ENCODE data around the gene TXN.

The TXN gene
- total RNA-seq = 10.4 to 316 (median 49.8) reads per million in 3 experiments

DNA sequence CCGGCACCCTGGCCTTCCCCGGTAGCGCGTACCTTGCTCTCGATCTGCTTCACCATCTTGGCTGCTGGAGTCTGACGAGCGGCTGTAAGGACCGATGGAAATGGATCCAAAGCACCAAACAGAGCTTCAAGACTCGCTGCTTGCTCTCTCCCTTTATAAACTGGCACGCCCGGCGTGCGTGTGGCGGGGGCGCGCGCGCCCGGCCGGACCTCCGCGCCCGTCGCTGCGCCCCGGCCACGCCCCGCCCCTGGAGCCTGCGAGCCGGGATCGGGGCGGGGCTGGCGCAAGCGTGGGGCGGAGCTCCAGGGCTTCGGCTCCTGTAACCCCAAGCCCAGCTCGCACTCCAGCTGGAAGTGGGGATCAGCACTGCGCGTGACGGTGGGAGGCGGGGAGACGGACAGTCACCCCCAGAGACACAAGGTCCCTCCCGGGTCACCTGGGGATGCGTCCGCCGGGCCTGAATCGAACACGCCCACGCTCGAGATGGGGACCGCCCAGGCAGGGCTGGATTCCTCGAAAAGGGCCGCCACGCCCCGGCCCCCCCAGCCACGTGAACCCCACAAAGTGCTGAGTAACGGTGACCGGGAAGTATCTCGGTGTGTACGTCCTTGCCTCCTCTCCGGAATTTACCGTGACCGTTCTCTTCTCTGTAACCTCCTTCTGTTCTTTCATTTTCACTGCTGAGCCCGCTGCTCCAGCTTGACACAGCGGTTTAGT lies at the start of gene TXN:
Gene TXN, minus strand, starts transcription at position 128 of the 717 bp plus-strand sequence. Its CDS starts 72 bp downstream, at position 56.
- DNase-seq = peak; percentile 73

DNA sequence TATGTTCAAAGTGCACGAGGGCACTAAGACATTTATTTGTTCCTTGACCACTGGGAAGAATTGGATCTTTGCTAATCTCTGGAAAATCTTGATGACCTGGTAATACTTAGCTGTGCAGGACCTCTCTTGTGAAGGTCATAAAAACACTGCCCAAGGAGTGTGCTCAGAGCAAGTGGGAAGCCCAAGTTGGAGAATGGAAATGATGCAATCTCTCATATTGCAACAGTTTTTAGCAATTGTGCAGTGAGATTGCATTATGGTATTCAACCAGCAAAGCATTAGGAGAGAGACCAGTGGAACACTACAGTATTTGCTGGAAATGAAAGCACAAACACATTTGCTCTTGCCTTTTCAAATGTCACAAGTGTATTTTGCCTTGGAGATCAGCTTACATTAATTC lies 46.8 kb upstream of the TXN start:
- DNase-seq = no peak

DNA sequence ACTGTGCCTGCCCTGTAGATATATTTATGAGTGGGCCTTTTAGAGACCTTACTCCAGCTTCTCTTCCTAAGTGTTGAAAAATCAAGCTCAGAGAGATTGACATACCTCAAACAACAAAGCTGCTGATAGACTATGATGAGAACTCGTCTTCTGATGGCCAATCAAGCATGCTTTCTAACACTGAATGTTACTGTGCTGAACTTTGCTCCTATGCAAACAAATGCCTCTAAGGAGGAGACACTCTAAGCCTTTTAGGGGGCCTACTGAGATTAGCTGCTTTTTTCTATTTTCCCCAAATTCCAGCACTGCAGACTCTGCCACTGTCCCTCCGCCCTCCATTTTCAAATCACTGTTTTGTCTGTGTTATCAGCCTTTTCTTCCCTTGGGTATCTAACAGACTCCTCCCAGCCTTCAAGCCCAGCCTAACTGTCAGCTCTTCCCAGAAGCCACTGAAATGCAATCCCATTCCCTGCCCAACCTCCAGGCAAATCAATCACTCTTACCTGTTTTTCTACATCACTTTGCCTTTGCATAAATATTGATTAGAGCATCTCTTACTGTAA lies 41.8 kb upstream of the TXN start:
- no peak for DNase-seq

DNA sequence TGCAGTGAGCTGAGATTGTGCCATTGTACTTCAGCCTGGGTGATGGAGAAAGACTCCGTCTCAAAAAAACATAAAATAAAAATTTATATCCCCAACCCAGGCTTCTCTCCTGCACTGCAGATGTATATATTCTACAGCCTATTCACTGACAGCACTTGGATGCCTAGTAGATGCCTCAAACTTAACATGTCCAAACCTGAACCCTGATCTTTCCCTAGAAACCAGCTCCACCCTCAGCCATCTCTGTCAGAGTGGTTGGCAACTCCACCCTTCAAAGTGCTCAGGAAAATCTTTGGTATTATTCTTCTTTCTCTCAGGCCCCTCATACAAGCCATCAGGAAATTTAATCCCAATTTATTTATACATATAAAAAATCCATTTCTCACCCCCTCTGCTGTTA lies 36.9 kb upstream of the TXN start:
- no peak for DNase-seq

DNA sequence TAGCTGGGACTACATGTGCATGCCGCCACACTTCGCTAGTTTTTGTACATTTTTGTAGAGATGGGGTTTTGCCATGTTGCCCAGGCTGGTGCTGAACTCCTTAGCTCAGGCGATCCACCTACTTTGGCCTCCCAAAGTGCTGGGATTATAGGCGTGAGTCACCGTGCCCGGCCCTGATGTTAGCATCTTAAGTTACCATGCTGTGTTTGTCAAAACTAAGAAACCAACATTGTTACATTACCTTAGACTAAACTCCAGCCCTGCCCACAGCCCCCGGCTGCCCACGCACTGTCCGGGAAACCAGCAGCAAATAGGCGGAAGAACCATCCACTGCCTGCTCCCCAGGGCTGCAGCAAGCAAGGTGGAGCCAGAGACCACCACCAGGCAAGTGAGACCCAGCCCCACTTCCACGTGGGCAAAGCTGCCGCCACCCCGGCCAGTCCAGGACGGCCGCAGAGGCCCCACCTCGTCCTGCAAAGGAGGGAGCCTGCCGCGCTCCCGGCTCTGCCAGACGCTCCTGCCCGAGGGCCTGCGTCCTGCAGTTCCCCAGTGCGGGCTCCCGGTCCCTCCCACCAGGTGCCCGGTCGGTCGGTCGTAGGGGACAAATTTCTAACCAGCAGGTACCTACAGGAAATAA lies 35.7 kb upstream of the TXN start:
- no peak for DNase-seq

DNA sequence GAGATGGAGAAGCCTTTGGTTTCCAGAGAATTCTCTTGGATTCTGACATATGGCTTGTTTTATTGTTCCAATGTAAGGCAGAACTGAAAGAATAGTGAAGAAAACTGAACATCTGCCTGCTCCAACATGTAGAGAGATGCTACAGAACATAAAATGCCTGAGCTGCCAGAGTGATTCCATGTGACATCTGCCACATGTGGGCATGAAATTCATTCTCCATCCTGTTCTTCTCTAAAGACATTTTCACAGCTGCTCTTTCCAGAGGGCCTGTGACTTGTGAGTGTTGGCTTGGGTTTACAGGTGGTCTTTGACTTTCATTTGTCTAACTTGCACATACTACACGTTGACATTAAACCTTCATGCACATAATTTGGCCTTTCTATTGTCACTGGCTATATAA lies 33.7 kb upstream of the TXN start:
- no peak for DNase-seq

DNA sequence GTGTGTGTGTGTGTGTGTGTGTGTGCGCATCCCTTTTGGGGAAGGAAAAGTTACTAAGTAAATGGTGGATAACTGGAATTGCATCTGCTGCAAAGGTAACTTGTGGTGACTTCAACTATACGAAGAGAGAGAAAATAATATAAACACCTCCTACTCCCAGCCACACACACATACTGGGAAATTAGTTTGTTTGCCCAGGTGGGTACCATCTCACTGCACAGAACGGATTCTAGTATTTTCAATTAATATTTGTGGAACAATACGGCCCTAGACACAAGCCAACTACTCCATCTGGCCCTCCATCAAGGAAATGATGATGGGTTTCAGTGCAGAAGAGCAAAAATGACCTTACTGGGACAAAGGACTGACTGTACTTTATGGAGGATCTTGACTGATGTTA lies 32.2 kb upstream of the TXN start:
- no peak for DNase-seq

DNA sequence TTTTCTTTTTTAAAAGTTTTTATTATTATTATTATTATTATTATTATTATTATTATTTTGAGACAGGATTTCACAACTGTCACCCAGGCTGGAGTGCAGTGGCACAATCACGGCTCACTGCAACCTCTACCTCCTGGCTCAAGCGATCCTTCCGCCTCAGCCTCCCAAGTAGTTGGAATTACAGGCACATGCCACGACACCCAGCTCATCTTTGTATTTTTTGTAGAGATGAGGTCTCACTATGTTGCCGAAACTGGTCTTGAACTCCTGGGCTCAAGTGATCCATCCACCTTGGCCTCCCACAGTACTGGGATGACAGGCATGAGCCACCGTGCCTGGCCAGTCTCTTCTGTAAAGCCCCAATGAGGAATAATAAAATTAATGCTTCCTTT lies 31.0 kb upstream of the TXN start:
- DNase-seq = no peak

DNA sequence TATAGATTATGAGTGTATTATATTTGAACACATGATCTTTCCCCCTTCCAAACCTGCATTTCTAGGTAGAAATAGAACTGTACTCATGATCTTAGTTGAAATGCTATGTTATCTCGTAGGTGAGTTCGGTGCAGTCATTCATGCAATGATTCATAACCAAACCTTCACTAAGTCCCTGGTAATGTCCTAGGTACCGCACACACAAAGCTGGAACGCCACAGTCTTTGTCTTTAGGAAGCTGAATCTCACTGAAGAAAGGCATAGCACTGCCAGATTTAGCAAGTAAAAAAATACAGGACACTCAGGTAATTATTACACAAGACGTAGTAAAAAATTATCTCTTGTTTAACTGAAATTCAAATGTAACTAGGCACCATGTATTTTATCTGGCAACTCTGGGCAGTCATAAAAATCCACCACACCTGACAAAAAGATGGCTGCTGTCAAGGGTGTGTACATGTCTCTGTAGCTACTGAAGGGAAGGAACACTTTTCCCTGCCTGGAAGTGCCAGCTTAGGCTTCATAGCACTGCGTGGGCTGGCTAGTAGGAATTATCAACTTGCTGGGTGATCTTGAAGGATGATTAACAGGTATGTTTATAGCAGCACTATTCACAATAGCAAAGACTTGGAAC lies 28.0 kb upstream of the TXN start:
- no peak for DNase-seq

DNA sequence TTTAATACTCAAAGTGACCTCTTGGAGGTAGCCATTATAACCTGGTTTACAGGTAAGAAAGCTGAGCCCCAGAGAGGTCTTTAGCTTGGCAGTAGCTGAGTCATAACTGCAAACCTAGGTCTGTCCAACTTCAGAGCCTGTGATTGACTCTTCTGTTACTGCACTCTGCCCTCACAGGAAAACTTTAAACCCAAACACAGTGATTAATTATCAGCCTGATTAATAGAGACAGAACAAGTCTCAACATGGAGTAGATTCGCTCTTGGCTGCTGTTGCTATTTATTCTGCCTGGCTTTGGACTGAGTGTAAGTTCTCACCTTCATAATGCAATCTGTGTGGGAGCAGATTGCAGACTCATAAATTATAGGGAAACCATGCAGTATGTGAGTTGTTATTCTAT lies 27.4 kb upstream of the TXN start:
- no peak for DNase-seq

DNA sequence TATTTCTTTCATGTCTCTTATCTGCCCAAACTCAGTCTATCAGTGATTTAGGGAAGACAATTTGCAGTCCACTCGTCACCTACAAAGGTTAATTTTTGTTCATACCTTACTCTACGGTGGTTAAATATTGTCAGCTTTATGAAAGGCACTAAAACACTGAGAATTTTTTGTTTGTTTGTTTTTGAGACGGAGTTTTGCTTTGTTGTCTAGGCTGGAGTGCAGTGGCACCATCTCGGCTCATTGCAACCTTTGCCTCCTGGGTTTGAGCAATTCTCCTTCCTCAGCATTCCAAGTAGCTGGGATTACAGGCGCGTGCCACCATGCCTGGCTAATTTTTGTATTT lies 26.4 kb upstream of the TXN start:
- no peak for DNase-seq

DNA sequence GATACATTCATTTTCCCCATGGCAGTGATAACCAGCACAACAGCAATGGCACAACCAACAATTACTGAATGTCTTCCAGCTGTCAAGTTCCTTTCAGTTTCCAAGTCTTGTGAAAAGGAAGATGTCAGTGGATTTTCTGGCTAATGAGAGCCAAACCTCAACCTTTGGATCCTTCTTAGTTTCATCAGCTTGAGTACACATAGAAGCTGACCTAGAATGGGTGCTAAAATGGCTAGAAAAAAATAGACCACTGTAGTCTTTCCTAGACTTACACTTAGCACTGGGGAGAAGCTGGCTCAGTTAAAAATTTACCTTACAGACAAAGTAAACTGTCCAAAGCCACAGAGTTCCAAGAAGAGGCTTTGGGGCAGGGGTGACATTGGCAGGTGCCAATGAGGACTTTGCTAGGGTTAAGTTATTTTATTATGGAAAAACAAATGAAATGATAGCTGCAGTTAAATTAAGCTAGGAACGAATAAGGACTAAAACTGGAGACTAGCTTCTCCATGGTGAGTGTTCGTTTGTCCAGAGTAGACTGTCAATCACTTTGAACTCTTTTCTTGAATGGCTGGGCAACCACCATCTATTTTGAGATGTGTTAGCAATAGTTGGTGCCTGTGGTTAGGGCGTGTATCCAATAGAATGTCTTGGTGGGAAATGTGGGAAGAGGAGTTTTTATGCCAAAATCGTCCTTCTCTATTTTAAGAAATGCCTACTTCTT lies 25.9 kb upstream of the TXN start:
- no peak for DNase-seq

DNA sequence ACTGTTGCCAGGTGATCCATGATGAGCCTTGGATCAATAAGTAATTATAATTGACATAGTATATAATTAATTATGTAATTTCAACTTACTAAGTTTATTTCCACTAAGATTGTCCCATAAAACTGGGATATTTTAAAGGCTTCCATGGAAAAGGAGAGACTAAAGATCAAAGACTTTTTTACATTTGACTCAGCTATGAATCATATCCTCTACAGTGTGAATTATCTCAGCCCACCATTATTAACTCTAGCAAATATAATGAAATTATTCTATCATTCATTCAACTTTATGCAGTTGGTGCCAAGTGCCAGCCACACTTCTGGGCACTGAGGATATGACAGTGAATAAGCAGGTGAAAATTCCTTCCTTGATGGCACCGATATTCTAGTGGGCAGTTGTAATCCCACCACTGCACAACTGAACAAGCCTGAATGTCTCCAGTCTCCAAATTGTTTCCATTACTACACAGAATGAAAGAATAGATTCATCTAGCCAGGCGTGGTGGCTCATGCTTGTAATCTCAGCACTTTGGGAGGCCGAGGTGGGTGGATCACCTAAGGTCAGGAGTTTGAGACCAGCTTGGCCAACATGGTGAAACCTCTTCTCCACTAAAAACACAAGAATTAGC lies 21.9 kb upstream of the TXN start:
- no peak for DNase-seq

DNA sequence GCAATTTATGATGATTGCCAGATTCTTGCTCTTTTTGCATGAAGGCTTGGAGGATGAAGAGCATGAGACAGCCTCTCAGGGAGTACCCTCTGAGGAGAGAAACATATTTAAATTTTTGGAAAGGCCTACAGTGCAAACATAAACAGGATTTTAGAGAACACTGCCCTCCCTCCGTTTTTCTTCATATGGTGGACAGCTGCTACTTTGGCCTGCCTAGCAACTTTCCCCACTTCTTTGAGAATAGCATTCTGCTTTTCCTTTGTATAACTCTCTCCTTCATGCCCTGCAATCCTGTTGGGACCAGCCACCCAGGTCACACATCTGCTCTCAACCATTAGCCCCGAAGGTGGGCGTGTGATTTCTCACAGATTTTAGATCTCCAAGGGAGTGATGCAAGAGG lies 20.5 kb upstream of the TXN start:
- DNase-seq = no peak

DNA sequence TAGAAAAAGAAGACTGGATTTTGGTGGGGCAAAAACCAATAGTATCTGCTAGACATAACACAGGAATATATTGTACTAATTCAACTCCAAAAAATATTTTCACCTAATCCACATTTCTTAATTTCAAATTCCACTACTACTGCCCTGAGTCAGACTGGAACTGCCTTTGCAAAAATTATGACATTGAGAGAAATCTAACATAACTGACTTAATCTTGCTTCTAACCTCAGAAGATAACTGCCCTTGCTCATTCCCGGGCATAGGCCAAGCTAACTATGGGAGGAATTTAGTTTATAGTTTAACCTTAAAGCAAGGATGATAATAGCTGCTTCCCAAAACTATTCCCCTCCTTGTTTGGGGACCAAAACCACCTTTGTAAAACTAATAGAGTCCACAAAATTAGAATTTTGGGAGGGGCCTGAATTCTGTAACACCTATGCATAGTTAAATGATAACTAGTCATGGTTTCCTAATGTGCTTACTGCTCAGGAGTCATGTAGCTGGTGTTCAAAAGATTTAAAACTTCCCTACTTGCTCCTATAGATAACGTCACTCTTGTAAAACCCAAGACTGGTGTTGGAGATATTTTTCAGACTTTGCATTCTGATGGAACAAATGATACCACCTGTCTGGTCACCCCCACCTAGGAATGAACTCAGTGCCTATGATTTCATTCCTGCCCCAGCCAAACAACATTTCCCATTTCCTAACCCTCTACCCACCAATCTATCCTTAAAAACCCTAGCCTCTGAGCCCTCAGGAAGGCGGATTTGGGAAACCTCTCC lies 14.1 kb upstream of the TXN start:
- no peak for DNase-seq

DNA sequence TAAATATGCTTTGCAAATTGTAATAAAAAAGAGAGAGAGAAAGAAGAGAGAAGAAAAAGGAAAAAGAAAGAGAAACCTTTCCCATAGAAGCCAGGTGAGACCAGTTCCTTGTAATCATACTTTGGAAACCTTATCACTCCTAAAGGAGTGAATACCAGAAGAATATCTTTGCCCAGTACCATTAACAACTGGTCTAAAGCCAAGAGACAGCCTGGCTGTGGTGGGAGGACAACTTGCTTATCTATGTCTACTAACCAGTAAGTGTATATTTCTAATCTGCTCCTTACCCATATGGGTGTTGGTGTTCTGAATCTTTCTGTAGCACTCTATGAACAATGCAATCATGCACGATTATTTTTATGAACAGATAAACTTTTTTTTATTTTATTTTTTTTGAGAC lies 10.5 kb upstream of the TXN start:
- DNase-seq = no peak

DNA sequence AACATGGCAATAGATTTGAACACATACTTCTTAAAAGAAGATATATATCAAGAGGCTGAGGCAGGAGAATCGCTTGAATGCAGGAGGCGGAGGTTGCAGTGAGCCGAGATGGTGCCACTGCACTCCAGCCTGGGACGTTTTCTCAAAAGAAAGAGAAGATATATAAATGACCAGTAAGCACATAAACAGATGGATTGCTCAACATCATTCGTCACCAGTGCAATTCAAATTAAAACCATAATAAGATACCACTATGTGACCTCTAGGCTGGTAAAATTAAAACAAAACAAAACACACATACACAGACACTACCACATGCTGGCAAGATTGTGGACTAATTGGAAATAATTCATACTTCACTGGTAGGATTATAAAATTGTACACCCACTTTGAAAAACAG lies 5.3 kb upstream of the TXN start:
- DNase-seq = no peak

DNA sequence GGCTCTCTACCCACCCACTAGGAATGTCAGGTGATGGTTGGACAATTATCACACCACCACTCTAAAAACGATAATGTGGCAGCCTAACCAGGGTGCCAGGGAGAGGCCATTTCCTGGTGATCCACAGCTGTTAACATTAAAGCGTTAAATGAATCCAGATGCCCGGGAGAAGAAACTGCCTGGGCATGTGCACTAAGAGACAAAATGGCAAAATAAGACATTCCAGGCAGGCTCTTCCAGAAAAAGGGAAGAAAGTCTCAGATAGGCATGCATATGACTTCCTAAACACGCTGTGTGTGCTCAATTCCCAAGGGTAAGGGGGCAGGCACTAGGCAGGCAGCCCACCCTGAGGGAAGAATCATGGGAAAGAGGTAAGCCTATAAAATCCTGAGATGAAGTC lies 4.6 kb upstream of the TXN start:
- no peak for DNase-seq

DNA sequence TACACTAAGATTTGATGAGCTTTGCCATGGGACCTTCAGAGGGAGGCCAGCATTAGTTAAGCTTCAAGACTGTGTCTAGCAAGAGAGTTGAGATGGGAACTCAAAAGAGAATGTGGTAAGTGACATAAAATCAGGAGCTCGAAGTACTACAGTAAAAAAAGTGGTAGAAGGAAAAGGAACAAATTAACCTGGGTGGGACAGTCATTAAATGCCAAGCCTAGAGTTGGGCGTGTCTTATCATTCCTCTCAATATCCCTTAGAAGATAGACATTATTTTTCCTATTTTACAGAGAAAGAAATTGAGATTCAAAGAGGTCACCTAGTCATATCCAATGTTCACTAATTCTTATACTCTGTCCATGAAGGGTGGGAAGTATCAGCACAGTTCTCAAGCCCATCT lies 3.3 kb upstream of the TXN start:
- no peak for DNase-seq

DNA sequence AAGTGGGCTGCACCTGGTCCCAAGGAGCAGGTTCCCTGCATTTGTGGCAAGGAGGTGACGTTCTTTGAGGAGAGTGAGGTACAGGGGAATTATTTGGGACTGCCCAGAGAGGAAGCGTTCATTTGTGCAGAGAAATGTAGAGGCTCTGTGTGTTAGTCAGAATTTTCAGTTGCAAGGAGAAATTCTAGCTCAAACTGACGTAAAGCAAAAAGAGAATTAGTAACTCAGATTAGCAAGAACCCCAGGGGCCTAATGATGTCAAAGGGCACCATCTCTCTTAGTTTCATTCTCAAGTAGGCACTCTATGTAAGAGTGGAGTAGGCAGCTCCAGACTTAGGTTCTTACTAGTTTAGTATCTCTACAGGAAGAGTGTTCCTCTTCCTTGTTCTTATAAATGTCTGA lies 2.4 kb upstream of the TXN start:
- DNase-seq = no peak

DNA sequence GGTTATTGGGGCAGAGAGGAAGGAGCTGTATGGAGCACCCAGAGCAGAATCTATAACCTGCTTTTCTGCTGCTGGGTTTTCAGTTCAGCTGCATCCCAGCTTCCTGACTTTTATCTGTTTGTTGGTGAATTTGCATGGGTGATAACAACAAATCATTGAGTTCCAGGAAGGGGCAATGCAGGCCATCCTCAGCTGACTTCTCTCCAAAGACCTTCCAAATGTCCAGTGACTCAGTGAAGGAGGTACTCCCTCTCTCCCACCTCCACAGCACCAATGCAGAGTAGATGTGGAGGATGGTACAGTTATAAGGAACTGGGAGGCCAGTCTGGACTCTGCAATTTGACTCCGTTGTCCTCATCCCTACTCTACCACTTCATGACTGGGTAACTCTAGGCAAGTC lies 1.6 kb upstream of the TXN start:
- no peak for DNase-seq
